GM21786 (cell line): Measurements from ENCODE around the gene PID1.

Source experiments
- ATAC-seq: cut with Tn5 transposase; IDR thresholded peaks from one replicate; pipeline ENCODE4 v1.9.1; 2021; ENCODE audit not compliant: unreplicated experiment

PID1 gene

DNA sequence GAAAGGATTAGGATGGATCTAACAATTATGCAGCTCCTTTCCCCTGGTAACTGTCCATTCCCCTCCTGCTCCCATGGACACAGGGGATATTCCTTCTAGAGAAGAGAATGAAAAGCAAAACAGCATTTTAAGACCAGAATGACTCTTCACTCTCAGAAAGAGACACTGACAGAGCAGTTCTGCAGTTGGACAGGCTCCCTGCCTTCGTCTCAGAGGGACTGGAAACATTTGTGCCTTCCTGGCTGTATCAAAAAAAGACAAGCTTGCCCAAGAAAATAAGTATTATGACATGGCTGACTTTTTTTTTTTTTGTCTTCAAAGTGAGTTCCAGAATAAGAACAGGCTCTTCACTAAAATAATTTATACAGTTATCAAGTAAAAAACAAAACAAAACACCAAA is 9.5 kb downstream of the PID1 start:
- no peak for ATAC-seq

DNA sequence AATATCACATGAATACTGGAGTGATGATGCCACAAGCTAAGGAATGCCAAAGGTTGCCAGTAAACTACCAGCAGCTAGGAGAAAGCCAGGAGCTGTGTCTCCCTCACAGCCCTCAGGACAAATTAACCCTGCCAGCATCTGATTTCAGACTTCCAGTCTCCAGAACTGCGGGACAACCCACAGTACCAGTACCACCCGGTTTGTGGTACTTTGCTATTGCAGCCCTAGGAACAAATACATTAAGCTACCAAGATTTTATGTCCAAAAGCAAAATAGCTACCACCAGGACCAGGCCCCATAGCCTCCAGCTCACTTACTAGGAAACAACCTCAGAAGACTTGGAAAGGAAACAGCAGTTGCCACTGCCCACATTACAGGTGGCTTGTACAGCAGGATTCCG is 10.0 kb downstream of the PID1 start:
- ATAC-seq, result no peak

DNA sequence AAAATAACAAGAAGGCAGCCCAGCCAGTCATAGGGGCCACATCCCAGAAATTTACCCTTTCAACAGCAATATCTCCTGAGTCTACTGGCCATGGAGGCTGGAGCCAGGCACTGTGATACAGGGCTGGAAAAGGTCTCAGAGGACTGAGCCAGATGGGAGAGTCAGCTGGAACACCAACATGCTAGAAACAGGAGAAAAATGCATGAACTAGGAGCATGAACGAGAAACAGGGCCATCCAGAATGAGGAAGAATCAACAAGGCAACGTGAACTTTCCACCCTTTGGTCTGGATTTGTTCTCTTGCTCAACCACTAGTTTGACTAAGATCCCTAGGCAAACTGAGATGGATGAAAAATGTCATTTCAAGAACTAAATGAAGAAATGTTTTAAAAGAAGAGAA is 13.1 kb downstream of the PID1 start:
- ATAC-seq, result no peak

DNA sequence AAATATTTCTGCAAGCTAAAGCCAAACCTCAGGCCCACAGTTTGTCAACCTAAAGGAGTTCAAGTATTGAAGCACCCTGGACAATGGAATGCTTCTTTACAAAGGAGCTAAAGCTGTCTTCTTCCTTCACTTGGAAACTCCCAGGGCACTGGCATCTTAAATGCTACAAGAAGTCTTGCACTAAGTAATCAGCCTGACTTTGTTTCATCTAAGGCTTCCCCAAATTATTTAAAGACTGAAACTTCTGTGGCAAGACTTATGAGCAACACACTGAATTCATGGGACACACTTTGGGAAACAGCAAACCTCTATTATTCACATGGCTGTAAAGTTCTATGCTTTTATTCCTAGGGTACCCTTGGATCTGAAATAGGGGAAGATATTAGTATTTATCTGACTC is 14.7 kb downstream of the PID1 start:
- ATAC-seq, result no peak

DNA sequence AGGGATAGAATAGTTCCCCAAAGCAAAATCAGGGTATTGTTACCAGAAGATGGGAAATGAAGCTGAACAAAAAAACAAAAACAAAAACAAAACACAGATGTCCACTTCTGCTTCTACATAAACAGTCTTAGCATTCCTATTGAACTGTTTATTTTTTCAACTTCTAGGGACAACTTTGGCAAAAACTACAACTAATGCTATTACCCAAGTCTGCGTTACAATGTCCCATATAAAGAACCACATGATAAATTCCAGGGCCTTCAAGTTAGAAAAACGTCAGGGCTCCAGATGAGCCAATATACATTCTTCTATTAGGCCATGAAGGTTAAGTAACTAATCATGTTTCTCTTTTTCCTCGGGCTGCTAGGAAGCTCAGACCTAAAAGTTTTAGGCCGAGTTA is 16.9 kb downstream of the PID1 start:
- ATAC-seq, result no peak

DNA sequence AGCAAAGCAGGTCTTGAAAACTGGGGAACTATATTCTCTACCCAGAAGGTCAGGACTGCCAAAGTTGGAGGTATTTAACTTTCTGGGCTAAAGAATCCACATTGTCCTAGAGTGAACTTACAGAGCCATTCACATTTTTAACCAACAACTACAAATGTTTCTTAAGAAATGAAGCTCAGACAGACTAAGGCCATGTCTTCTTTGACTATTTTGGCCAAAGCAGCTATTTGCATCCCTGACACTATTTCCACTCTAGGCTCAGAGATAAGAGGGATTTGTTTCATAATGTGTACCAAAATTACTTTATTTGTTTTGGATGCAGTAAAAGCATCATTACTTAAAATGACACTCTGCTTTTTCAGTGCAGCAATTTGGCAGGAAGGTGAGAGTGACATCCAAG is 18.1 kb downstream of the PID1 start:
- ATAC-seq, result no peak

DNA sequence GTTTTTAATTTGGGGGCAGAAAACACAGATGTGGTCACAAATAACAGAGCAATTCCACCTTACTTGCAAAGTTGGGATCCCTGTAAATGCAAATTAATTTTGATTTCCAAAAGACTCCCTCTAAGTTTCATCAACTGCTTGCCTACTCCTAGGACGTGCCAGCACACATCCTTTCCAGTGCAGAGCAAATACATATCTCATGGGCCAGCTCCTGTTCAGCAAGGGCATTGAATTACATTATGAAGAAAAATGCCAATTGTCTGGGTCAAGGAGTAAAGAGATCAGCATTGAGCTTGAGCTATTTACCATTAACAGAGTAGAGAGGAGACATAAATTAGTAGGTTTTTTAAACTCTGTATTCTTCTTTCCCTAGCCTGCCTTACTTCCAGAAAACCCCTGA is 18.8 kb downstream of the PID1 start:
- ATAC-seq, result no peak

DNA sequence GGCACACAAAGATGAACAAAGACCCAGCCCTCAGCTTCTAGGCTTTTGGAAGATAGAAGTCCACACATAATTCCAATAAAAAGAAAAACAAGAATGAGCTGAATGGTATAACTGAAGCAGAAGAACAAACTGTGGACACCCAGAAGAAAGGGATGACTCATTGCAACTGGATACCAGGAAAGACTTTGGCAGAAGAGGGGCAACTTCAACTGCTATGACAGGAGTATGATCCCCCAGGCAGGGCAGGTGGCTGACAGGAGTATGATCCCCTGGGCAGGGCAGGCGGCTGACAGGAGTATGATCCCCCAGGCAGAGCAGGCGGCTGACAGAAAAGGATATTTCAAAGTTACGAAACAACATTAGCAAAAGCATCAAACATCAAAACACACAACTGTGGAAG is 21.6 kb downstream of the PID1 start:
- no peak for ATAC-seq

DNA sequence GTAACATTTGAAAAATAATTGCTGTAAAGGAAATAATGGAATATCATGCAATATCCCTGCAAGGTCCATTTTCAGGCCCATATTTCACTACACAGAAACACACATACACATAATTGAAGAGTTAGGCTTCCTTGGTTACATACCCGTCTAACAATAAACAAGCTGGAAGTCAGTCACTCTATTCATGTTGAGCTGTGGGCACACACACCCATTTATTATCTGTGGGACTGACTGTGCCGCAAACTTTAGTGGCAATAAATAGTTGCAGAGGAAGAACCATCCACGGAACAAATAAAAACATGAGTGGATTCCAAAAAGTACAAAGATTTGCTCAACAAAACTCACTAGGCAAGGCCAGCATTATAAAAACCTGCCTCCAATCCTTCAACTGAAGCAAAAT is 24.8 kb downstream of the PID1 start:
- no peak for ATAC-seq

DNA sequence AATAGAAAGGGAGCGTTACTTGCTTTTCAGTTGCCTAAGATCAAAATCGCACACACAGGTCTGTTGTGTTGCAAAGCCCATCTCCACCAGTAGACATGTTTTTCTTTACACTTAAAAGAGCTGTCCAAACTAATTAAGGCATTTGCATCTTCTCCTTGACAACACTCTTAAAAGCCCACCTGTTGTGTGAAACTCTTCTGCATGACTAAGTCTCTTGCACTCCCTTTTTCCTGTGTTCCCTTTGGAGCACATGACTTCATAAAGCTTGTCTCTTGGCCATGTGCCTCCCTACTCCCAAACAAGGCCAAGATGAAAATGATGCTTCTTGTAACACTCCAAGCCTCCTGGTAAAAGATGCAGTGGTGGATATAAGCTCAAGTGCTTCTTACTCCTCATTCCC is 26.1 kb downstream of the PID1 start:
- ATAC-seq, result no peak

DNA sequence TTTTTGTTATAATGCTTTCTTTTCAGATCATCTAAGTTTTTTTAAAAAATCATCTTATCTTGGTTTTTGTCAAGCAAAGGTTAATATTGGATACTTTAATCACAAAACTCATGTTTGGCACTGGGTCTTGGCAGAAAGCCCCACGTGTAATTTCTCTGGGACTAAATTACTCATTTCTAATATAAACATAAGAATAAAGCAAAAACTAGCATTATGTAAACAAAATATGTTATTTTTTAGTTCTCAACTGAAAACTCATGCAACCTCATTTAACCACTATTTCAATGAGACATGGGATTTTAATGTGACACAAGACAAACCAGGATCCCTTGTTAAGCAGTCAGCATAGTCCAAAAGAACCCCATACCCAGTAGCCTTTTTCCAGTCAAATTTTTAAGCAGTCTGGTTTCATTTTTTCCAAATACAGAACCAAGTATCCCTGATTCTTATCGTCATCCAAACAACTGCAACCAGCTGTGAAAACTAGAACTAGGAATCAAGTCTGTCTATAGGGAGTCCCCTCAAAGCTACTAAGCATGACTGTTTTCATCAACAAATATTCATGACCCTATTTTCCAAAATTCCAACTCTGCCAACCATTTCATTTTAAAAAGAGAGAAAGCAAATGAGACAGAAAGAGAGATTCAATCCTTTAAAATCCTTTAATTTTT is 27.1 kb downstream of the PID1 start:
- no peak for ATAC-seq

DNA sequence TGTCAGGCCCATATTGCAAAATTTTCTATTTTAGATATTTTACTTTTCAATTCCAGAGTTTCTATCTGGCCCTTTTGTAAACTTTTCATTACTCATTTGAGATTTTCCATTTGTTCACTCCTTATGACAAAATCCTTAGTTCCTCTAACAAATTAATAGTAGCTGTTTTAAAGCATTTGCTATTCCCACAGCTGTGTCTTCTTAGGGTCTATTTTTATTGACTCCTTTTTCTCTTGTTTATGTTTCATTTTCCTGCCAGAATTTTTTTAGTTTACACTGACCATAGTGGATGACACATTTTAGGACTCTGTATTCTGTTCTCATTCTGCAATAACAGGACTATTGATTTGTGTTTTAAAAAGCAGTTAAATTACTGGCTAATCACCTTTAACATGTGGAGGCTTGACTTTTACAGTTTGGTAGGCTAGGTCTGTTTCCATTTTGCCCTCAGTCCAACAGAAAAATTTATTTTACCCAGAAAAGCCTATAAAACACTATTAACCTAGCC is 30.0 kb downstream of the PID1 start:
- no peak for ATAC-seq

DNA sequence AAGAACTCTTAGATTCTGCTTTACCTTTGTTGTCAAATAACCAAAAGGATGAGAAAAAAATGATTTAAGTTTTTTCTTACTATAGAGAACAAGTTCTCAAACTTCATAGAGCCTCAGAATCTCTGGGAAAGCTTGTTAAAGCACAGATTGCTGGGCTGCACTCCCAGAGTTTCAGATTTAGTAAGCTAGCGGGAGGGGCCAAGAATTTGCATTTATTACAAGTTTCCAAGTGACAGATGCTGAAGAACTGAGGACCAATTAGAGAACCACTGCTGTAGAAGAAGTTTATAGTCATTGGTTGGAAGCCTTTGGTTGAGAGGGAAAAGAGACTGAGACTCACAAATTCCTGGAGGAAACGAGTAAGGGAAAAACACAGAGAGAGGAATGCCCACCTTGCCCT is 32.1 kb downstream of the PID1 start:
- no peak for ATAC-seq

DNA sequence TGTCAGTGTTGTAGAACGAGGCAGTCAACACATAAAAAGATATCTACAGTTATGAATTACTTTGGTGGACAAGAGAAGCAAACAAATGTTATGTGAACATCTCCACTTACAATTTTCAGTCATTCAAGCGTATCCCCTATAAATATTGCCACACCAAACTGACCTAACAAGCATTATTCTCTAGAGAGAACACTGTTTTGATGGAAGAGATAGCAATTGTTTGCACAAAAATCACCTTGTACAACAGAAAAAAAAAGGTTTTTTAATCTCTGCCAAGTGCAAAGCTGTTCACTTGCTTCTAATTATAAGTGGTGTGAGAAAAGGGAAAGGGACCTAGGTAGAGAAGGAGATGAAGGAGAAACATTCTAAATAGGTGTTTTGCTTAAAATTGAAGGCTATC is 33.8 kb downstream of the PID1 start:
- no peak for ATAC-seq

DNA sequence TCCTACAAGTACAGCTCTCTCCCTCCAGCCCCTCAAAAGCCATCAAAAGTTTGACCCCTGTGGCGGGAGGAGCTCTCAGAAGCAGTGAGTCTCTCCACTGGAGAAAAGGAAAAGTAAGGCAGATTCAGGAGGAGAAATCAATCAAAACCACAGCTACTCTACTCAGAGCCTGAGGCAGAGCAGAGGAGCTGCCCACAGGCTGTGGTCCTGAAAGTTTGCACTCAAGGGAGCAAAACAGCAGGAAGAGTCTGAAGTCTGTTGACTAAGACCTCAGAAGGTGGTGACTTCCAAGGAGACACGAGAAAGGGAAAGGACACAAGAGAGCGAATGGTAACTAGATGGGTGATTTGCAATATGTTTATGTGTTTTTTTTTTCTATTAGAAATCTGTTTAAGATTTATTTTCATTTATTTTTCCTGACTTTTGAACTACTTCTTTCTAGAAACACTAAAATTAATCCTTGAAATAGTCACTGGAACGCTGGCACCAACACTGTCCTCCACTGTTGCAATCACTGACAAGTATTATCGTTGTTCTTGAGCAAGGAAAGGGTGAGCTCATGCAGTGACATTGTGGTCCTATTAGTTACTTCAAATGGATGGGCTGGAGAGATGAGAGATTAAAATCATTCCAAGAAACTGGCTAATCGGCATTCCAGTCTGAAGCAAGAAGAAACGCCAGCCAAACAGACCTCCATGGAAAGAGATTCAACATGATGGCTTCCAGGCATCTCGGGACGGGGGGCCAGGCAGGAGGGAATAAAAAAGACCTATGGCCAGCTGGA is 35.8 kb downstream of the PID1 start:
- no peak for ATAC-seq

DNA sequence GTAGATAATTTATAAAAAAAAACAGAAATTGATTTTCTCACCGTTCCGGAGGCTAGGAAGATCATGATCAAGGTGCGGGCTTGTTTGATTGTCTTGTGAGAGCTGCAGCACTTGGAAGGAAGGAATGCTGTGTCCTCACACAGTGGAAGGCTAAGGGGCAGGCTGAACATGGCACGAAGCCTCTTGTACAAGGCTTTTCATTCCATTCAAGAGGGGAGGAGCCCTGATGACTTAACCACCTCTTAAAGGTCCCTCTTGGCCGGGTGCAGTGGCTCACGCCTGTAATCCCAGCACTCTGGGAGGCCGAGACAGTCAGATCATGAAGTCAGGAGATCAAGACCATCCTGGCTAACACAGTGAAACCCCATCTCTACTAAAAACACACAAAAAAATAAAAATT is 39.2 kb downstream of the PID1 start:
- ATAC-seq, result no peak

DNA sequence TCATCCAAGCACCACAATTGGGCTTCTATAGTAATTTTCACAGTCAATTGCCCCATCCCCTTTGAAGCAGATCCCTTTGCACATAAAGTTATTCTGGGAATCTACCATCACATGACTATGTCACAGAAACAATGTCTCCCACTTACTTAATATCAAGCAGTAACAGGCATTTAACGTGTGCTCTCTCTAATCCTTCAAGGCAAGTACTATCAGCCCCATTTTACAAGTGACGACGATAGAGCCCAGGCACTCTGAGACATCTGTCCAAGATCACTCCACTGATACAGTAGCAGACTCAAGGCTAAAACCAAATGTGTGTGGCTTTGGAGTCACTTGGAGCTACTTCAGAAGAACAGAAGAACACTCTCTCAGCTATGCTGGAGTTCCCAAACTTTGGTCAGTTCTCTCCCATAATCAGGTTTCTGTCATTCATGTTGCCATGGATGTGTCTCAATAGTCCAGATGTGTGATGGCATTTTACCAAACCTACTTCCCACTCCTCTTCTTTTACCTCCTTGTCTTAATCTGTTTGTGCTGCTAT is 39.7 kb downstream of the PID1 start:
- ATAC-seq, result no peak

DNA sequence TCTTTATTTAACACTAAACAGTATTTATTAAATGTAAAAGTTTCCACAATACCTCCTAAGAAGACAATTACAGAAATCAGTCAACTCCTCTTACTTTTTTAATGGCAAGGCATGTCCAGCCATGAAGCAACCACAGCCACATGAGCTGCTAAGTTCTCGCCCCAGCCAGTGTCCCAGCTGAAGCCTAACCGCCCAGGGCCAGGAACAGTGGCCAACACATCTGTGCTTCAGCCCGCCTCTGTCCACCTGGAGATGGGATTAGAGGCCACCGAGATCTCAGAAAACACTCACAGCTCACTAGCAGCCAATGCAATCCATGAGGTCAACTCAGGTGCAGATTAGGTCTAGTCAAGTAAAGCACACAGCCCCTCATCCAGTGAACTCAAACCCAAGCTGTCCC is 40.2 kb downstream of the PID1 start:
- ATAC-seq, result no peak

DNA sequence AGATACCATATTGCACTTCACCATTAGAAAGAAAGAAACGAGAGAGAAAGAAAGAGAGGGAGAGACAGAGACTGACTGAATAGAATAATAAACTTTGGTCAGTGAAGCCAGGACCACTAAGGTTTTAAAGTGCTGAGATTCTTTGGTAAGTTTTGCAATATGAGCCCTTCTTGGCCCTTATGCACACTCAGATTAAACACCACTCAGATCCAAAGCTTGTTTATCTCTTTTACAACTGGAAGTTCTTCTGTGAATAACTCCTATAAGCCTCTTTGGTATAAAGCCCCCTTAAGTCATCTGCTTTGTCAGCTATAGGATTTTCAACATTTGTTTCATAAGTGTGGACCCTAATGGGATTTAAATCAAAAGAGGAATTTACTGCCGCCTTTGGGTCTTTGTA is 40.8 kb downstream of the PID1 start:
- ATAC-seq, result no peak

DNA sequence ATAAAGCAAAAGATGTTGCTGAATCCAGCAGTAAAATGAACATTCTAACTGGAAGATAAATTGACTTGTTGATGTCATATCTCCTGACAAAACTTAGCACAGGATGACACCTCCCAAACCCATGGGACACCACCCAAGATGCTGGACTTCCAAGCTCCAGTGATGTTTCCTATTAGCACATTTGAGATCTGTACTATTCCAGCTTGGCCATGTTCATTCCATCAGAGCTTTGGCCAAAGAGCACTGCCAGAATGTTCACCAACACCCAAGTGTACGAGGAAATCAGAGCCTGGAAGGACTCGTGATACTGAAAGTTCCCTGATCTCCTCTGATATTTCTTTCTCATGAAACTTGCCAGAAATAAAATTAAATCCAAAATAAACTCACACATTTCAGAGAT is 44.7 kb downstream of the PID1 start:
- ATAC-seq, result no peak

DNA sequence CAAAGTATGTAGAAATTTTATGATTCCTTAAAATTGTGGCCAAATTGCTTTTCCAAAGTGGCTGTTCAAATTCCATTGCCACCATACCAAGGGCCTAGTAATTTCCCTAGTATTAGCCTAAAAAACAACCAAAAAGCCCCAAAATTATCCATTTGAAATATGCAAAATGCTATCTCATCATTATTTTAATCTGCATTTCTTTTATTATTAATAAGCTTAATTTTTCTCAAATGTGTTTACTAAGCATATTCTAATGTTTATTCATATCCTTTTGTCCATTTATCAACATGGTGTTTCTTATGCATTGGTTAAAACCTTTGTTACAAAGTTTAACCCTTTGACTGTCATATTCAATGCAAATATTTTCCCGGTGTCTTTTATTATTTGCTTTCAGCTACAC is 48.0 kb downstream of the PID1 start:
- no peak for ATAC-seq

DNA sequence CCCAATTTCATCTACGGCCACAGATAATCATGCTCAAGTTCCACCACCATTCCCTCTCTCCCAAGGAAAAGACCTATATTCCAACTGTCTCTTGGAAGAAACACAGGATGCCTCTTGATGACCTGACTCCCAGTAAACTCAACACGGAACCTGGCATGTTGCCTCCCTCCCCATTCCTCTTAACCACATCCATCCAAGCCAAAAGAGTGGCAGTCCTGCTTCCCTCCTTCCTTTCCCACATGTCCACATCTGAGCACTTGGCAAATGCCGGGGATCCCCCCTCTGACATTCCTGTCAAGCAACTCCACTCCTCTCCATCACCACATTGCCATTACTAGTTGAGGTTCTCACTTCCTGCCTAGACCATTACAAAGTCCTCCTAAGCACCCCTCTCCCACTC is 49.4 kb downstream of the PID1 start:
- no peak for ATAC-seq
